Measurements from ENCODE around the gene HS3ST5. TPM values are rescaled to one million over a fixed set of nuclear protein-coding genes. Genes with fewer than 3 reads are reported as not detected.

Gene HS3ST5
- total RNA-seq, 1 donor from 2014 or later = 0.05 TPM

DNA sequence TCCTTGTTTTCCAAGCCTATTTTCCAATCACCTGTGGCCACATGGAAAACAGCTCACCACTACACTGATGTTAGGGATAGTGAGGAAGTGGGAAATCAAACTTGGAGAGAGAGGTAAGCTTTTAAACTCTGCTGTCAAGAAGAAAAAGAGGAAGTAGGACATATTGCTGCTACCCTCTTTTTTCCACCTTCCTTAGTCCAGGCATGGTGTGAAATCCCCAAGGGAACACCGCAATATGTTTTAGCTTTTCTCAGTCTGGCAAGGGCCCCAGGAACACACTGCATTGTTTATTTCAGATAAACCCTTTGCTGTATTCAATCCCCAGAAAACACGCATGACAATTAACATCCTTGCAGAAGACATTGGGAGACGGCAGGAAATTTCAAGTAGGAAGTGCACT lies 61.3 kb downstream of the HS3ST5 start:
- TF ChIP-seq, protein P1, sequence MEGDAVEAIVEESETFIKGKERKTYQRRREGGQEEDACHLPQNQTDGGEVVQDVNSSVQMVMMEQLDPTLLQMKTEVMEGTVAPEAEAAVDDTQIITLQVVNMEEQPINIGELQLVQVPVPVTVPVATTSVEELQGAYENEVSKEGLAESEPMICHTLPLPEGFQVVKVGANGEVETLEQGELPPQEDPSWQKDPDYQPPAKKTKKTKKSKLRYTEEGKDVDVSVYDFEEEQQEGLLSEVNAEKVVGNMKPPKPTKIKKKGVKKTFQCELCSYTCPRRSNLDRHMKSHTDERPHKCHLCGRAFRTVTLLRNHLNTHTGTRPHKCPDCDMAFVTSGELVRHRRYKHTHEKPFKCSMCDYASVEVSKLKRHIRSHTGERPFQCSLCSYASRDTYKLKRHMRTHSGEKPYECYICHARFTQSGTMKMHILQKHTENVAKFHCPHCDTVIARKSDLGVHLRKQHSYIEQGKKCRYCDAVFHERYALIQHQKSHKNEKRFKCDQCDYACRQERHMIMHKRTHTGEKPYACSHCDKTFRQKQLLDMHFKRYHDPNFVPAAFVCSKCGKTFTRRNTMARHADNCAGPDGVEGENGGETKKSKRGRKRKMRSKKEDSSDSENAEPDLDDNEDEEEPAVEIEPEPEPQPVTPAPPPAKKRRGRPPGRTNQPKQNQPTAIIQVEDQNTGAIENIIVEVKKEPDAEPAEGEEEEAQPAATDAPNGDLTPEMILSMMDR (IDR thresholded peaks at IDR 0.05) = no peak
- Mint-ChIP-seq H3K27me3 (ENCODE audit: low read depth) (no peaks in the 10 kb centered on the region), H3K4me3 (ENCODE audit: unreplicated experiment) (no peak overlapping the region), H3K27ac (ENCODE audit: unreplicated experiment) (no peak overlapping the region), H3K9me3 (ENCODE audit: low read depth) (no peaks in the 10 kb centered on the region), H3K36me3 (ENCODE audit: low read depth) (no peaks in the 10 kb centered on the region), H3K4me1 (ENCODE audit: low read depth) (peaks cover 3% of the 10 kb centered on the region)
- no peak for DNase-seq (ENCODE audit: low spot score)

DNA sequence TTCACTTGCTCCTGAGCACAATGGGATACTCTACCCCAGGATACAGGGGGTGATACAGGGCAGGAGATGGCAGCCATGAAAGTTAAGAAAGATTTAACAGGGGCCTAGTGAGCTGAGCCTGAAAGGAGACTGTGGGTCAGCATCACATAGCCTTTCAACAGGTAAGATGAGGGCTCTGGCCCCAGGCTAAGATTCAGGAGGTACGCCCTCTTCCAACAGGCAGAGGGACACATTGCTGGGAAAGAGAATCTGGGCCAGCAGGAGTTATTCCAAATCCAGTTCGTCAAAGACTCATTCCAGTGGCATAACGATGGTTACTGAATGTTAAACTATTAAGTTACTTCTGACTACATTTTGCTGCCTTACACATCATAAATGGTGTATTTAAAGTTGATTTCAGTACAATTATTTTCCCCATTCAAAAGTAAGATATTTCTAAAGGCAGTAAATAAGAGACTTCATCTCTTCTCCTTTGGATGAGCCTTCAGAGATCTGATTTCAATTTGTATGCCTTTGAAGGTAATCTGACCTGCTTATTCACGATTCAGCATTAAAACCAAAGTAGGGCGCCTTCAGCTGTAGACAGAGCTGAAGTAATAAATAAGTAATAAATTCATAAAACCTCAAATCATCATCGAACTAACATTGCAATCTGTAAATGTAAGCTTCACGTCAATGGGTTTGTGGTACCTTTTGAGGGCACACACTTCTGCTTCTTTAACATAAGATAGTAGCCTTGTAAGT lies 62.4 kb downstream of the HS3ST5 start:
- no peaks in the 10 kb centered on the region for H3K27me3 Mint-ChIP-seq (ENCODE audit: low read depth)

DNA sequence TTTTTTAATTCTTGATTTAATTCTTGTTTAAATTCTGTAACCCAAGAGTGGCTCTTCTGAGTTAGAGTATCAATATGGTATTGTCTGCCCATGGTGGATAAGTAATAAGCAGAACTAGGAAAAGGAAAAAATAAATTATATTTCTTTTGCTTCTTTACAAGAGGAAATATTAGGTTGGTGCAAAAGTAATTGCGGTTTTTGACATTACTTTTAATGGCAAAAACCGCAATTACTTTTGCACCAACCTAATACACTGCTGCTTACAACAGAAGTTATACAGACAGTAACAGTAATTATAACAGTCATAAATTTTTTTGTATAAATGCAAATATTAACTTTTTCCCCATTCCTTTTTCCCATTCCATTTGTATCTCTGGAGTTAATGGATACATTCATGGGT lies 65.6 kb downstream of the HS3ST5 start:
- Mint-ChIP-seq H3K27me3 (ENCODE audit: low read depth) (no peaks in the 10 kb centered on the region), H3K36me3 (ENCODE audit: low read depth) (no peaks in the 10 kb centered on the region), H3K27ac (ENCODE audit: unreplicated experiment) (no peak overlapping the region), H3K9me3 (ENCODE audit: low read depth) (no peaks in the 10 kb centered on the region), H3K4me1 (ENCODE audit: low read depth) (peaks cover 3% of the 10 kb centered on the region), H3K4me3 (ENCODE audit: unreplicated experiment) (no peak overlapping the region)
- DNase-seq (ENCODE audit: low spot score) = no peak
- TF ChIP-seq, protein P1 (IDR thresholded peaks at IDR 0.05) = no peak

More for the DNA sequence above, 62.4 kb downstream of the HS3ST5 start:
- peaks cover 3% of the 10 kb centered on the region for H3K4me1 Mint-ChIP-seq (ENCODE audit: low read depth)
- H3K4me3 Mint-ChIP-seq (ENCODE audit: unreplicated experiment) = no peak overlapping the region
- H3K36me3 Mint-ChIP-seq (ENCODE audit: low read depth) = no peaks in the 10 kb centered on the region
- DNase-seq (ENCODE audit: low spot score) = no peak
- H3K9me3 Mint-ChIP-seq (ENCODE audit: low read depth) = no peaks in the 10 kb centered on the region
- TF ChIP-seq, protein P1 (IDR thresholded peaks at IDR 0.05) = no peak
- H3K27ac Mint-ChIP-seq (ENCODE audit: unreplicated experiment) = no peak overlapping the region

DNA sequence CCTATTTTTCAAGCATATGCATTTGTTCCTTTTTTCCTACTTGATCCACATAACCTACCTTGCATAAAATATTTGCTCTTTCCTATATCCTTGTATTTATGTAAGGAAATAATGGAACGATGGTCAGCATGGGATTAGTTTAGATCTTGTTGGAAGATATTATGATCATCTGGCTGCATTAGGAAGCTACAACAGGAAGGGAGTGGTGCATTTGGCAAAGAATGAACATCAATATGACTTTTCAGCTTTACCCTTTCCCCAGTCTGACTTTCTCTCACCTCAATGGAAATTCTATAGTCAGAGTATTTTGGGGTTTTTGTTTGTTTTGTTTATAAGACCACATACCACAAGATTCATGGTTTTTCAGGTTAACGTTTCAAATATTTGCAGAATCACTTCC lies 66.0 kb downstream of the HS3ST5 start:
- Mint-ChIP-seq H3K4me3 (ENCODE audit: unreplicated experiment) (no peak overlapping the region), H3K27me3 (ENCODE audit: low read depth) (no peaks in the 10 kb centered on the region), H3K36me3 (ENCODE audit: low read depth) (no peaks in the 10 kb centered on the region), H3K27ac (ENCODE audit: unreplicated experiment) (no peak overlapping the region), H3K9me3 (ENCODE audit: low read depth) (no peaks in the 10 kb centered on the region), H3K4me1 (ENCODE audit: low read depth) (peaks cover 3% of the 10 kb centered on the region)
- no peak for DNase-seq (ENCODE audit: low spot score)
- TF ChIP-seq, protein P1 (IDR thresholded peaks at IDR 0.05) = no peak

DNA sequence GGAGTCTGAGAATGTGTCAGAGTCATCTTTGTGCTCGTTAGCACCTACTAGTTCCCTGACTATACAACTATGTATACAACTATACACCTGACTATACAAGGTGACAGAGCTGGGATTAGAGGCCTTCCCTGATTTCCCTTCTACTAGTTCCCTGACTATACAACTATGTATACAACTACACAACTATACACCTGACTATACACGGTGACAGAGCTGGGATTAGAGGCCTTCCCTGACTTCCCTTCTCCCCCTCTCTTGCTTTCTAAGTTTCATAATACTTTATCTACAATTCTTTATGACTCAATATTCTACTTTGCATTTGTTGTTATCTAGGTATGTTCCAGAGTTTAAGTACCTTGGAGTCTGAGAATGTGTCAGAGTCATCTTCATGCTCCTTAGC lies 68.0 kb downstream of the HS3ST5 start:
- TF ChIP-seq, protein P1 (IDR thresholded peaks at IDR 0.05) = no peak
- no peaks in the 10 kb centered on the region for H3K27me3 Mint-ChIP-seq (ENCODE audit: low read depth)
- no peaks in the 10 kb centered on the region for H3K9me3 Mint-ChIP-seq (ENCODE audit: low read depth)
- no peak for DNase-seq (ENCODE audit: low spot score)
- no peaks in the 10 kb centered on the region for H3K4me1 Mint-ChIP-seq (ENCODE audit: low read depth)
- H3K27ac Mint-ChIP-seq (ENCODE audit: unreplicated experiment) = no peak overlapping the region
- no peak overlapping the region for H3K4me3 Mint-ChIP-seq (ENCODE audit: unreplicated experiment)
- H3K36me3 Mint-ChIP-seq (ENCODE audit: low read depth) = no peaks in the 10 kb centered on the region
